WTC11 (cell line): ENCODE measurements around the gene AGAP1. TPM values are rescaled to one million over a fixed set of nuclear protein-coding genes. Genes with fewer than 3 reads are reported as not detected.
A peak's percentile ranks its signal among the peaks of the same experiment; 100 is the strongest.

Source experiments
- ATAC-seq: fragments of 200-7000 bp; cut with Tn5 transposase; 2 replicates; pipeline ENCODE4 v1.10.0; 2021; ENCODE audit warnings: mild to moderate bottlenecking, moderate library complexity
- CTCF ChIA-PET: fragments of 300-600 bp; sonication (Branson Sonifier 250); formaldehyde crosslinking; loops from one replicate; lab custom pipeline; 2021; ENCODE audit warnings: antibody characterized with exemption; lab: Charles Lee
- POLR2A ChIA-PET: fragments of 350-600 bp; sonication (Branson Sonifier 250); formaldehyde crosslinking; loops from one replicate; lab custom pipeline; 2021; ENCODE audit warnings: antibody characterized with exemption; lab: Charles Lee
- DNase-seq: peaks from one replicate; pipeline ENCODE4 v3.0.0; 2021; ENCODE audit warnings: low spot score
- H3K27ac Mint-ChIP-seq: 2 replicates; pipeline ENCODE4 v1.8.0; 2021; ENCODE audit warnings: mixed read lengths
- H3K27me3 Mint-ChIP-seq: 2 replicates; pipeline ENCODE4 v1.8.0; 2021; ENCODE audit warnings: low read depth, mild to moderate bottlenecking, moderate library complexity, mixed read lengths
- H3K36me3 Mint-ChIP-seq: 2 replicates; pipeline ENCODE4 v1.8.0; 2021; ENCODE audit warnings: mixed read lengths
- H3K4me1 Mint-ChIP-seq: 2 replicates; pipeline ENCODE4 v1.8.0; 2022; ENCODE audit warnings: mixed read lengths
- H3K4me3 Mint-ChIP-seq: 2 replicates; pipeline ENCODE4 v1.8.0; 2021; ENCODE audit warnings: mild to moderate bottlenecking, moderate library complexity, mixed read lengths
- H3K9me3 Mint-ChIP-seq: 2 replicates; pipeline ENCODE4 v1.8.0; 2021; ENCODE audit warnings: mixed read lengths
- CBFB ChIP-seq: sonication (generic); formaldehyde crosslinking; IDR thresholded peaks from 2 replicates; pipeline ENCODE4 v1.8.1; 2022; ENCODE audit warnings: mild to moderate bottlenecking, low read depth, missing genetic modification reagents
- ESRRA ChIP-seq: sonication (generic); formaldehyde crosslinking; IDR thresholded peaks from 2 replicates; pipeline ENCODE4 v1.8.1; 2022; ENCODE audit warnings: mild to moderate bottlenecking, missing genetic modification reagents, borderline replicate concordance
- ETV6 ChIP-seq: sonication (generic); formaldehyde crosslinking; IDR thresholded peaks from 2 replicates; pipeline ENCODE4 v1.8.1; 2022; ENCODE audit warnings: mild to moderate bottlenecking, missing genetic modification reagents
- FOXK1 ChIP-seq: sonication (generic); formaldehyde crosslinking; IDR thresholded peaks from 2 replicates; pipeline ENCODE4 v1.8.0; 2022; ENCODE audit warnings: mild to moderate bottlenecking, moderate library complexity, missing genetic modification reagents
- IRF1 ChIP-seq: sonication (generic); formaldehyde crosslinking; IDR thresholded peaks from 2 replicates; pipeline ENCODE4 v1.8.0; 2023; ENCODE audit warnings: missing genetic modification reagents
- IRF2 ChIP-seq: sonication (generic); formaldehyde crosslinking; IDR thresholded peaks from 2 replicates; pipeline ENCODE4 v1.8.0; 2022; ENCODE audit warnings: low read depth, missing genetic modification reagents, borderline replicate concordance
- MAX ChIP-seq: sonication (generic); formaldehyde crosslinking; IDR thresholded peaks from 2 replicates; pipeline ENCODE4 v1.8.0; 2022; ENCODE audit warnings: mild to moderate bottlenecking, missing genetic modification reagents
- OVOL2 ChIP-seq: fragments of 250-450 bp; sonication (Bioruptor Pico); IDR thresholded peaks from 2 replicates; pipeline ENCODE4 v1.9.0; 2021; ENCODE audit warnings: mild to moderate bottlenecking, borderline replicate concordance
- TEAD1 ChIP-seq: sonication (generic); formaldehyde crosslinking; IDR thresholded peaks from 2 replicates; pipeline ENCODE4 v1.8.0; 2022; ENCODE audit warnings: mild to moderate bottlenecking, missing genetic modification reagents
- TEAD4 ChIP-seq: sonication (generic); formaldehyde crosslinking; IDR thresholded peaks from 2 replicates; pipeline ENCODE4 v1.8.0; 2022; ENCODE audit warnings: mild to moderate bottlenecking, missing genetic modification reagents
- USF1 ChIP-seq: sonication (generic); formaldehyde crosslinking; IDR thresholded peaks from 2 replicates; pipeline ENCODE4 v1.8.0; 2022; ENCODE audit warnings: mild to moderate bottlenecking, missing genetic modification reagents
- ZNF232 ChIP-seq: sonication (generic); formaldehyde crosslinking; IDR thresholded peaks from 2 replicates; pipeline ENCODE4 v1.8.0; 2022; ENCODE audit warnings: mild to moderate bottlenecking, missing genetic modification reagents
- total RNA-seq: library from RNA; stranded (reverse); gene quantifications from 3 replicates; pipeline ENCODE4 v1.2.3, GENCODE V29; 2021
- TF ChIP-seq, protein P1 (sequence below): fragments of 250-450 bp; sonication (Bioruptor Pico); conservative IDR thresholded peaks from 2 replicates; pipeline ENCODE4 v1.9.0; 2021; ENCODE audit warnings: mild to moderate bottlenecking
- TF ChIP-seq, protein P2 (sequence below): sonication (generic); formaldehyde crosslinking; IDR thresholded peaks from 2 replicates; pipeline ENCODE4 v1.8.1; 2022; ENCODE audit warnings: mild to moderate bottlenecking, missing genetic modification reagents, moderate library complexity, borderline replicate concordance
- TF ChIP-seq, protein P3 (sequence below): sonication (generic); formaldehyde crosslinking; IDR thresholded peaks from 2 replicates; pipeline ENCODE4 v1.8.1; 2022; ENCODE audit warnings: mild to moderate bottlenecking, moderate library complexity, missing genetic modification reagents
- TF ChIP-seq, protein P4 (sequence below): sonication (generic); formaldehyde crosslinking; IDR thresholded peaks from 2 replicates; pipeline ENCODE4 v1.8.1; 2022; ENCODE audit warnings: missing genetic modification reagents, borderline replicate concordance

Gene AGAP1
- total RNA-seq, 1 experiment from 2014 or later: 49.3 TPM

GRCh38 chr2:235901243-235901642 lies 407.4 kb downstream of the AGAP1 start (continued):
- no peak for TF ChIP-seq CBFB (CRISPR knock-in tag)
- TF ChIP-seq, protein P1, sequence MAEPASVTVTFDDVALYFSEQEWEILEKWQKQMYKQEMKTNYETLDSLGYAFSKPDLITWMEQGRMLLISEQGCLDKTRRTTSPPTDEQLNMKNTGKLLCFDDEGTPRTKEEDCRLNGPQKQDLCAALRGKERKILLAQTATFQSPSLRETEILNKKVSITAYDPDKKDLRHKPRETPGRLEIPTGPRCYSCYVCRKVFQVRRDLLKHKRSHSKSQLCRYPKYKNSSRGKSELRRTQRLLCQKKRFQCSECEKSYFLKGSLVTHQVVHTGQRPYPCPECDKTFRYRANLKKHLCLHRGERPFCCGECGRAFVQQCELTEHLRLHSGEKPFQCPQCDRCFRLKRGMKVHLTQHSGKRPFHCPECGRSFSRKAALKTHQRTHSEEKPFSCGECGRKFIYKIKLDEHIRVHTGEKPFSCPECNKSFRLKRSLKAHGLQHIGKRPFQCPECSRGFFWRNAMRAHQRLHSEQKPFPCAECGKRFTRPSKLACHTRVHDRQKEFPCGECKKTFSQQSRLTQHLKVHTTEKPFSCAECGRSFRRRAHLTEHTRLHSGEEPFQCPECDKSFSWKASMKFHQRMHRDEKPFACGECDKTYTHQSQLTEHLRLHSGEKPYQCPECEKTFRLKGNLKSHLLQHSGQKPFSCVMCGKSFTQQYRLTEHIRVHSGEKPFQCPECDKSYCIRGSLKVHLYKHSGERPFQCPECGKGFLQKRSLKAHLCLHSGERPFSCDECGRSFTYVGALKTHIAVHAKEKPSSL: no peak
- no peak for TF ChIP-seq ESRRA (CRISPR knock-in tag)
- TF ChIP-seq, protein P2, sequence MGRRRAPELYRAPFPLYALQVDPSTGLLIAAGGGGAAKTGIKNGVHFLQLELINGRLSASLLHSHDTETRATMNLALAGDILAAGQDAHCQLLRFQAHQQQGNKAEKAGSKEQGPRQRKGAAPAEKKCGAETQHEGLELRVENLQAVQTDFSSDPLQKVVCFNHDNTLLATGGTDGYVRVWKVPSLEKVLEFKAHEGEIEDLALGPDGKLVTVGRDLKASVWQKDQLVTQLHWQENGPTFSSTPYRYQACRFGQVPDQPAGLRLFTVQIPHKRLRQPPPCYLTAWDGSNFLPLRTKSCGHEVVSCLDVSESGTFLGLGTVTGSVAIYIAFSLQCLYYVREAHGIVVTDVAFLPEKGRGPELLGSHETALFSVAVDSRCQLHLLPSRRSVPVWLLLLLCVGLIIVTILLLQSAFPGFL: no peak
- TF ChIP-seq ETV6: no peak
- no peak for TF ChIP-seq FOXK1 (CRISPR knock-in tag)
- no peak for TF ChIP-seq ZNF232 (CRISPR knock-in tag)

- peak overlapping the region; percentile 51; the same call in 1 of the 2 replicates for H3K27ac Mint-ChIP-seq
- peak; percentile 75 for ATAC-seq
These were observed 410.1 kb downstream of the AGAP1 start for GRCh38 chr2:235903782-235904584.

DNA sequence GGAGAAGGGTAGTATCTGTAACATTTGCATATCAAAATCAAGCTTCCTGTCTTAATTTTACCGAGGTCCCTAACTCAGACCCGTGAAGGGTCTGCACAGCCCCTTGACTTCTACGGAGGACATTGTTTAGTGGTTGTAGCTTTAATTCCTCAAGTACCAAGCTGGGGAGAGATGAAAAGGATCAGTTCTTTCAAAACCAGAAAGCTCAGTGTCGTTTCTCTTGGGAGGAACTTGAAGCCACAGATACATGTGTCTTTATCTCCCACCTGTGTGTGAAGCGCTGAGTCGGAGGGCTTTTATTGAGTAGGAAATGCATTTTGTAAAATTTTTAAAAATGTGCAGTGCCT lies 410.7 kb downstream of the AGAP1 start:
- CTCF ChIA-PET: interaction anchor here (0.8 to 2.7 kb wide), 7 partner anchors 31 to 273 kb away, joined by 3 to 12 read pairs (median 5); no protein-coding TSS in a partner anchor
- TF ChIP-seq TEAD1: no peak
- TF ChIP-seq, protein P3, sequence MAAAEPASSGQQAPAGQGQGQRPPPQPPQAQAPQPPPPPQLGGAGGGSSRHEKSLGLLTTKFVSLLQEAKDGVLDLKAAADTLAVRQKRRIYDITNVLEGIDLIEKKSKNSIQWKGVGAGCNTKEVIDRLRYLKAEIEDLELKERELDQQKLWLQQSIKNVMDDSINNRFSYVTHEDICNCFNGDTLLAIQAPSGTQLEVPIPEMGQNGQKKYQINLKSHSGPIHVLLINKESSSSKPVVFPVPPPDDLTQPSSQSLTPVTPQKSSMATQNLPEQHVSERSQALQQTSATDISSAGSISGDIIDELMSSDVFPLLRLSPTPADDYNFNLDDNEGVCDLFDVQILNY (CRISPR knock-in tag): no peak
- TF ChIP-seq OVOL2 (CRISPR knock-in tag): no peak
- TF ChIP-seq IRF1 (CRISPR knock-in tag): no peak
- no peak for TF ChIP-seq MAX (CRISPR knock-in tag)
- TF ChIP-seq TEAD4 (CRISPR knock-in tag): no peak
- TF ChIP-seq, protein P4, sequence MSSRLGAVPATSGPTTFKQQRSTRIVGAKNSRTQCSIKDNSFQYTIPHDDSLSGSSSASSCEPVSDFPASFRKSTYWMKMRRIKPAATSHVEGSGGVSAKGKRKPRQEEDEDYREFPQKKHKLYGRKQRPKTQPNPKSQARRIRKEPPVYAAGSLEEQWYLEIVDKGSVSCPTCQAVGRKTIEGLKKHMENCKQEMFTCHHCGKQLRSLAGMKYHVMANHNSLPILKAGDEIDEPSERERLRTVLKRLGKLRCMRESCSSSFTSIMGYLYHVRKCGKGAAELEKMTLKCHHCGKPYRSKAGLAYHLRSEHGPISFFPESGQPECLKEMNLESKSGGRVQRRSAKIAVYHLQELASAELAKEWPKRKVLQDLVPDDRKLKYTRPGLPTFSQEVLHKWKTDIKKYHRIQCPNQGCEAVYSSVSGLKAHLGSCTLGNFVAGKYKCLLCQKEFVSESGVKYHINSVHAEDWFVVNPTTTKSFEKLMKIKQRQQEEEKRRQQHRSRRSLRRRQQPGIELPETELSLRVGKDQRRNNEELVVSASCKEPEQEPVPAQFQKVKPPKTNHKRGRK (CRISPR knock-in tag): no peak
- TF ChIP-seq, all 79 proteins: peak for 0
- peaks cover 6% of the 10 kb centered on the region for H3K36me3 Mint-ChIP-seq
- H3K9me3 Mint-ChIP-seq: no peaks in the 10 kb centered on the region
- H3K27ac Mint-ChIP-seq: no peak overlapping the region
- DNase-seq (no peak), ATAC-seq (peak; percentile 57)
- H3K4me1 Mint-ChIP-seq: peaks cover 18% of the 10 kb centered on the region
- no peak overlapping the region for H3K4me3 Mint-ChIP-seq
- peaks cover 21% of the 10 kb centered on the region for H3K27me3 Mint-ChIP-seq
- POLR2A ChIA-PET: interaction anchor here (0.6 to 0.9 kb wide), 2 partner anchors 17 to 59 kb away, joined by 3 read pairs; no protein-coding TSS in a partner anchor

More at GRCh38 chr2:235903782-235904584, 410.1 kb downstream of the AGAP1 start:
- ChIA-PET POLR2A (interaction anchor here (0.9 kb wide), 1 partner anchor 58 kb away, joined by 3 read pairs; no protein-coding TSS in a partner anchor), CTCF (interaction anchor here (0.6 to 2.7 kb wide), 7 partner anchors 32 to 274 kb away, joined by 3 to 12 read pairs (median 5); no protein-coding TSS in a partner anchor)
- Mint-ChIP-seq H3K9me3 (no peaks in the 10 kb centered on the region), H3K36me3 (peaks cover 5% of the 10 kb centered on the region), H3K27me3 (peaks cover 21% of the 10 kb centered on the region), H3K4me1 (peaks cover 18% of the 10 kb centered on the region), H3K4me3 (no peak overlapping the region)
- no peak for DNase-seq
- TF ChIP-seq USF1 (CRISPR knock-in tag) (no peak), IRF2 (CRISPR knock-in tag) (no peak)
